Neural crest cell (in vitro differentiated cells): ENCODE data around the gene FKBP1A. TPM values are rescaled to one million over a fixed set of nuclear protein-coding genes. Genes with fewer than 3 reads are reported as not detected.
A peak's percentile ranks its signal among the peaks of the same experiment; 100 is the strongest.

Experiments used
- DNase-seq: peaks from one replicate; pipeline ENCODE4 v3.0.0; 2021; ENCODE audit warnings: low read depth, mixed read lengths, low spot score
- H3K27ac Mint-ChIP-seq: one replicate; pipeline ENCODE4 v1.8.0; 2021; ENCODE audit warnings: mild to moderate bottlenecking, mixed read lengths; ENCODE audit not compliant: unreplicated experiment
- H3K27me3 Mint-ChIP-seq: 2 replicates; pipeline ENCODE4 v1.8.0; 2021; ENCODE audit warnings: low read depth, mild to moderate bottlenecking, mixed read lengths
- H3K36me3 Mint-ChIP-seq: 2 replicates; pipeline ENCODE4 v1.8.0; 2021; ENCODE audit warnings: low read depth, mild to moderate bottlenecking, mixed read lengths
- H3K4me1 Mint-ChIP-seq: 2 replicates; pipeline ENCODE4 v1.8.0; 2021; ENCODE audit warnings: mixed read lengths
- H3K4me3 Mint-ChIP-seq: one replicate; pipeline ENCODE4 v1.8.0; 2021; ENCODE audit warnings: mild to moderate bottlenecking, mixed read lengths
- H3K9me3 Mint-ChIP-seq: 2 replicates; pipeline ENCODE4 v1.8.0; 2021; ENCODE audit warnings: mixed read lengths
- total RNA-seq: library from RNA; stranded (reverse); gene quantifications from 2 replicates; pipeline ENCODE4 v1.2.1, GENCODE V29; 2021
- TF ChIP-seq, protein P1 (sequence below): fragments of 200-600 bp; sonication (generic); conservative IDR thresholded peaks from 2 replicates; pipeline ENCODE4 v1.5.0; 2021; ENCODE audit warnings: antibody characterized with exemption, mild to moderate bottlenecking

FKBP1A gene
- total RNA-seq, 1 donor from 2014 or later = 176 TPM

DNA sequence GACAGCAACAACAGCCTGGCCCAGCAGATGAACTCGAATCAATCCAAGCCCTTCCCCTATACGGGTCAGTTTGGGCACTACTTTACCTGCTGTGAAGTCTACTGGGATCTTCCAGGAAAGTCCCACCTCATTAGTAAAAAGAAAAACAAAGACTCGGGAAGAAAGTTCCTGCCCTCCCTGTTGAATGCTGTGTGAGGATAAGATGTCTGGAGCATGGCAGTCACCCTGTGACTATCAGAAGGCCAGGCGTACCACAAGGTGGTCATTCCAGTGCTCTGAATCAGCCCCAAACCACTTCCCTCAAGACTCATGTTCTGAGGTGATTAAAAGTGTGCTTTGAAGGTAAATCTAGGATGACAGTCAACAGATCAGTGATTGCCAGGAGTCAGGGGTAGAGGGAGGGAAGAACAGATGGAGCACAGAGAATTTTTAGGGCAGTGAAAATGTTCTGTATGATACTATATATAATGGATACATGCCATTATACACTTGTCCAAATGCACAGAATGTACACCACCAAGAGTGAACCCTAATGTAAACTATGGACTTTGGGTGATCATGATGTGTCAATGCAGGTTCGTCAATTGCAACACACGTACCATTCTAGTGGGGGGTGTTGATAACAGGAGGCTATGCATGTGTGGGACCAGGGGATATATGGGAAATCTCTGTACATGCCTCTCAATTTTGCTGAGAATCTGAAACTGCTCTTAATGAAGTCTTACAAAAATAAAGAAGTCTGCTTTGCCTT is 14.7 kb downstream of the FKBP1A start:
- TF ChIP-seq, protein P1, sequence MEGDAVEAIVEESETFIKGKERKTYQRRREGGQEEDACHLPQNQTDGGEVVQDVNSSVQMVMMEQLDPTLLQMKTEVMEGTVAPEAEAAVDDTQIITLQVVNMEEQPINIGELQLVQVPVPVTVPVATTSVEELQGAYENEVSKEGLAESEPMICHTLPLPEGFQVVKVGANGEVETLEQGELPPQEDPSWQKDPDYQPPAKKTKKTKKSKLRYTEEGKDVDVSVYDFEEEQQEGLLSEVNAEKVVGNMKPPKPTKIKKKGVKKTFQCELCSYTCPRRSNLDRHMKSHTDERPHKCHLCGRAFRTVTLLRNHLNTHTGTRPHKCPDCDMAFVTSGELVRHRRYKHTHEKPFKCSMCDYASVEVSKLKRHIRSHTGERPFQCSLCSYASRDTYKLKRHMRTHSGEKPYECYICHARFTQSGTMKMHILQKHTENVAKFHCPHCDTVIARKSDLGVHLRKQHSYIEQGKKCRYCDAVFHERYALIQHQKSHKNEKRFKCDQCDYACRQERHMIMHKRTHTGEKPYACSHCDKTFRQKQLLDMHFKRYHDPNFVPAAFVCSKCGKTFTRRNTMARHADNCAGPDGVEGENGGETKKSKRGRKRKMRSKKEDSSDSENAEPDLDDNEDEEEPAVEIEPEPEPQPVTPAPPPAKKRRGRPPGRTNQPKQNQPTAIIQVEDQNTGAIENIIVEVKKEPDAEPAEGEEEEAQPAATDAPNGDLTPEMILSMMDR = no peak
- H3K36me3 Mint-ChIP-seq = peaks cover 4% of the 10 kb centered on the region
- H3K27me3 Mint-ChIP-seq = no peaks in the 10 kb centered on the region
- no peaks in the 10 kb centered on the region for H3K9me3 Mint-ChIP-seq
- DNase-seq = no peak
- no peak overlapping the region for H3K27ac Mint-ChIP-seq
- peaks cover 36% of the 10 kb centered on the region for H3K4me1 Mint-ChIP-seq
- no peak overlapping the region for H3K4me3 Mint-ChIP-seq

DNA sequence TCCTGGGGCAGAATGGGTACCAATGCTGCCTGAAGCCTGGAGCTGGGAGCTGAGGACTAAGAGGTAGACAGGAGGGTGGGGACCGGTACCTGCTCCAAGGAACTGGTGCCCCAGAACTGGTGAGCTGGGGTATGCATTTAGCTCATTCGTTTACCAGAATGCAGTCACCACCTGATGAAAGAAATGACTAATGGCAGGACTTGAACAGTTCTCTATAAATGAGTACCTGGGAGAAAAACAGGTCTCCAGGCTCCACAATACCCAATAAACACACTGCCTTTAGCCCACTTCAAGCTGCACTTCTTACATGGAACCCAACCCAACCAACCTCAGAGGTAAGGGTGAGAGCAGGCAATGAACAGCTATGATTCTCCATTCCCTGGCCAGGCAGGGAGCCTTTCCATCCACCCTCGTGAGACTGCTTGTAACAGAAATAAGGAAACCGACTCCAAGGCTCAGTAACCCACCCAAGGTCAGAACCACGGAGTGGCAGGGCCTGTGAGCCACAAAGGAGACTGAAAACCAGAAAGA is 15.4 kb downstream of the FKBP1A start:
- Mint-ChIP-seq H3K27ac (no peak overlapping the region), H3K4me1 (peaks cover 40% of the 10 kb centered on the region), H3K9me3 (no peaks in the 10 kb centered on the region), H3K36me3 (peaks cover 6% of the 10 kb centered on the region), H3K27me3 (no peaks in the 10 kb centered on the region), H3K4me3 (no peak overlapping the region)
- DNase-seq = no peak
- TF ChIP-seq, protein P1 = no peak

DNA sequence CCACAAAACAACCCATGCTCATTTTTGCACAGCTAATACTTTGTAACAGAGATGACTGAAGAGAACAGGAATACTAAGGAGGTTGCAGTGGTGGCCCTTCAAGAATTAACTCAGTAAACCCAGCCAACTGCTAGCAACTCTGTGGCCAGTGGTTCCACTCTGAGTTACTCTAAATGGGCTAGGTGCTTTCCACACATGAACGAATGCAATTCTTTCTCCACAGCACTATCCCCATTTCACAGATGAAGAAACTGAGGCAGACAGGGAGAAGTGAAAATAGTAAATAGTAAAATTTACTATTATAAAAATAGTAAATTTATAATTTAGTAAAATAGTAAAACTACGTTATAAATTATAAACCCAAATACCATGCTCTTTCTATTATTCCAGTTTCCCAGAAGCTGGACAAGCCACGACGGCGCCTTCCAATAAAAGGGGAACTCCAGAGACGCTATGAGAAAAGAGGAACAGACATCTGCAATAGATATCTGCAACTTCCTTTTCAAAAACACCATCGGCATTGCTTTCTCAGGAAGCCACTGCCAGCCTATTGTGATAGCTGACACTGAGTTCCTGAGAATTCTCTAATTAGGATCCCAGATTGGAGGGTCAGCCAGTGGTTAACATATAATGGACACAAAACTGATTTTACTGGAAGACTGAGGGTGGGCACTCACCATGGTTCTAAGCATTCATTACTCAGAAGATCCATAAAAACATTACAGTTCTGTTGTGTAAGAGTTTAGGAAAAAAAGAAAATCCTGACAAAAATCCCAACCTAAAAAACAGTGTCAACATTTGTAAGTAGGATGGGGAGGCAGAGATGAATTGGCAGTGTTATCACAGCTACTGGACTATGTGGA is 16.2 kb downstream of the FKBP1A start:
- peaks cover 40% of the 10 kb centered on the region for H3K4me1 Mint-ChIP-seq
- no peaks in the 10 kb centered on the region for H3K27me3 Mint-ChIP-seq
- DNase-seq = no peak
- H3K9me3 Mint-ChIP-seq = no peaks in the 10 kb centered on the region
- H3K4me3 Mint-ChIP-seq = no peak overlapping the region
- peak overlapping the region; percentile 72 for H3K27ac Mint-ChIP-seq
- peaks cover 6% of the 10 kb centered on the region for H3K36me3 Mint-ChIP-seq
- TF ChIP-seq, protein P1 = no peak

DNA sequence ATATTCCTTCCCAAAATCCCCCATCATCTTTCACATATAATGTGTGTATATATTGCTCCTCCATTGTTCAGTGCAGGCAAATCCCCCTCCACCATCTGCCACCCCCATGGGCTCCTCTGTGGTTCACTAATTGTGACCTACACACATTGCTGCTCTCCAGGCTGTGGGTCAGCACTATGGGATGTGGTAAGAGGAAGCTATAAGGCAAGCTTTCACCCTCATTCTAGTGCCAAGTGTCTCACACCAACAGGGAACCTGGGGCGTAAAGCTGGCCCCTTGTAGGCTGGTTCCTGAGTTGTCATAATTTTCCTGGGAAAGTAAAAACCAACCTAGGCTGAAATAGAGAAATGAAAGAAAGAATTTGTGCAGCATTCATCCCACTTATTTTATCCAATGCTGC is 16.8 kb downstream of the FKBP1A start:
- Mint-ChIP-seq H3K4me3 (no peak overlapping the region), H3K9me3 (no peaks in the 10 kb centered on the region), H3K4me1 (peaks cover 40% of the 10 kb centered on the region), H3K36me3 (peaks cover 6% of the 10 kb centered on the region), H3K27me3 (no peaks in the 10 kb centered on the region), H3K27ac (peak overlapping the region; percentile 54)
- no peak for DNase-seq
- TF ChIP-seq, protein P1 = no peak

DNA sequence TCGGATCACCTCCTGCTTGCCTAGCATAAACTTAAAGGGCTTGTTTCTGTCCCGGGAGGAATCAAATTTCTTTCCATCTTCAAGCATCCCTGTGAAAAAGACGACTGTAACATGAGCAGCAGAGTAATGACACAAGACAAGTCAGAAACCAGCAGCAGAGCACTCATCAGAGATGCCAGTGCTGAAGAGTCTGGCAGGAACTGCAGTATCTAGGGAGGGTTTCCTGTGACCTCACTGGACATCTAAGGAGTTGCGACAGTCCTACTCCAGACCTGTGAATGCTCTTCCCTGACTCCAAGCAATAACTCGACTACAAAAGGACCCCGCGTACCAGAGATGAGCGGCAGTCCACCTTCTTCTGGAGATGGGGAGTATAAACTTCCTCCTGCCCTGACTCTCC is 17.3 kb downstream of the FKBP1A start:
- no peak overlapping the region for H3K4me3 Mint-ChIP-seq

More for the DNA sequence above, 17.3 kb downstream of the FKBP1A start:
- Mint-ChIP-seq H3K27me3 (no peaks in the 10 kb centered on the region), H3K36me3 (peaks cover 6% of the 10 kb centered on the region), H3K4me1 (peaks cover 40% of the 10 kb centered on the region), H3K9me3 (no peaks in the 10 kb centered on the region), H3K27ac (peak overlapping the region; percentile 54)
- TF ChIP-seq, protein P1 = no peak
- no peak for DNase-seq
